Measurements from ENCODE around the gene HNMT.

- TF ChIP-seq, protein P1, sequence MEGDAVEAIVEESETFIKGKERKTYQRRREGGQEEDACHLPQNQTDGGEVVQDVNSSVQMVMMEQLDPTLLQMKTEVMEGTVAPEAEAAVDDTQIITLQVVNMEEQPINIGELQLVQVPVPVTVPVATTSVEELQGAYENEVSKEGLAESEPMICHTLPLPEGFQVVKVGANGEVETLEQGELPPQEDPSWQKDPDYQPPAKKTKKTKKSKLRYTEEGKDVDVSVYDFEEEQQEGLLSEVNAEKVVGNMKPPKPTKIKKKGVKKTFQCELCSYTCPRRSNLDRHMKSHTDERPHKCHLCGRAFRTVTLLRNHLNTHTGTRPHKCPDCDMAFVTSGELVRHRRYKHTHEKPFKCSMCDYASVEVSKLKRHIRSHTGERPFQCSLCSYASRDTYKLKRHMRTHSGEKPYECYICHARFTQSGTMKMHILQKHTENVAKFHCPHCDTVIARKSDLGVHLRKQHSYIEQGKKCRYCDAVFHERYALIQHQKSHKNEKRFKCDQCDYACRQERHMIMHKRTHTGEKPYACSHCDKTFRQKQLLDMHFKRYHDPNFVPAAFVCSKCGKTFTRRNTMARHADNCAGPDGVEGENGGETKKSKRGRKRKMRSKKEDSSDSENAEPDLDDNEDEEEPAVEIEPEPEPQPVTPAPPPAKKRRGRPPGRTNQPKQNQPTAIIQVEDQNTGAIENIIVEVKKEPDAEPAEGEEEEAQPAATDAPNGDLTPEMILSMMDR (IDR thresholded peaks at IDR 0.05), result no peak
- no peak for TF ChIP-seq EP300 (IDR thresholded peaks at IDR 0.05)
These were observed 11.3 kb downstream of the HNMT start for GRCh38 chr2:137975280-137976271.

Measured in tibial nerve (tissue), 4 donors.